Measurements from ENCODE around the gene KANTR.

KANTR gene

DNA sequence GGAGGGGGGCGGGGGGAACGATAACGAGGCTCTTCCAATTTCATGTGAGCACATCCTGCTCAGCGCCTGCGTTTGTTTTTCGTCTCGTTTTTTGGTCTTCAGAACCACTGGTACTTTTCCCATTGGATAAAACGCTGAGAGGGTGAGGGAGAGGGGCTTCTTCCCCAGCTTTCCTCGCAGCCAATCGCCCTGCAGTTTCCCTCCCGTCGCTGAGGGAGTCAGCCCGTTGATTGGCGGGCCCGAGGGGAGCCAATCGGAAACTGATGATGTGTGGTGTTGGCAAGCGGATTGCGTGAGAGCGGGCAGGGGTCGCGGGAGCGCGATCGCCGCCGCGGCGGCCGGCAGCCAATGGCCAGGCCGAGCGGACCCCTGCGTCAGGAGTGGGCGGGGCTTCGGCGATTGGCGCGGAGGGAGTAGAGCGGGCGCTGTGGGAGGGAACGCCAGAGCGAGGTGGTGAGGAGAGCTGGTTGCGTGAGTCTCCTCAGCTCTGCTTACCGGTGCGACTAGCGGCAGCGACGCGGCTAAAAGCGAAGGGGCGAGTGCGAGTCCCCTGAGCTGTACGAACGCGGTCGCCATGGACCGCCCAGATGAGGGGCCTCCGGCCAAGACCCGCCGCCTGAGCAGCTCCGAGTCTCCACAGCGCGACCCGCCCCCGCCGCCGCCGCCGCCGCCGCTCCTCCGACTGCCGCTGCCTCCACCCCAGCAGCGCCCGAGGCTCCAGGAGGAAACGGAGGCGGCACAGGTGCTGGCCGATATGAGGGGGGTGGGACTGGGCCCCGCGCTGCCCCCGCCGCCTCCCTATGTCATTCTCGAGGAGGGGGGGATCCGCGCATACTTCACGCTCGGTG, 11.8 kb upstream of the KANTR start, which contains the start of gene TSPYL2:
TSS of gene TSPYL2 (plus strand) at position 443 of the 848 bp plus-strand sequence. CDS start at position 575, 132 bp downstream.
- DNase-seq = peak; percentile 95

DNA sequence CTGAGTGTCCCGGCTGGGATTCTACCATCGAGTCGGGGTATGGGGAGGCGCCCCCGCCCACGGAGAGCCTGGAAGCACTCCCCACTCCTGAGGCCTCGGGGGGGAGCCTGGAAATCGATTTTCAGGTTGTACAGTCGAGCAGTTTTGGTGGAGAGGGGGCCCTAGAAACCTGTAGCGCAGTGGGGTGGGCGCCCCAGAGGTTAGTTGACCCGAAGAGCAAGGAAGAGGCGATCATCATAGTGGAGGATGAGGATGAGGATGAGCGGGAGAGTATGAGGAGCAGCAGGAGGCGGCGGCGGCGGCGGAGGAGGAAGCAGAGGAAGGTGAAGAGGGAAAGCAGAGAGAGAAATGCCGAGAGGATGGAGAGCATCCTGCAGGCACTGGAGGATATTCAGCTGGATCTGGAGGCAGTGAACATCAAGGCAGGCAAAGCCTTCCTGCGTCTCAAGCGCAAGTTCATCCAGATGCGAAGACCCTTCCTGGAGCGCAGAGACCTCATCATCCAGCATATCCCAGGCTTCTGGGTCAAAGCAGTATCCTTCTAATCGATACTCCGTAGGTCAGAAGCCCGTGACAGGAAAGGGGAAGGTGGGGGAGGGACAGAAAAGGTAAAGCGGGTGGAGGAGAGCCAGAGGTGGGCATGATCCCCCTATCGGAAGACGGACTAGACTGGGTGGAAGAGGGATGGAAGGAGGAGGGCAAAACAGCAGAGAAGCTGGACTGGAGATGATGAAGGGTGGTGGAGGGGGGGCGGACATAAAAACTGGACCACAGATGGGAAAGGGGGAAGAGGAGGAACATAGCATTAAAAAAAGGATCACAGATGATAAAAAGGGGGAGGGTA, 10.9 kb upstream of the KANTR start:
- no peak for DNase-seq

DNA sequence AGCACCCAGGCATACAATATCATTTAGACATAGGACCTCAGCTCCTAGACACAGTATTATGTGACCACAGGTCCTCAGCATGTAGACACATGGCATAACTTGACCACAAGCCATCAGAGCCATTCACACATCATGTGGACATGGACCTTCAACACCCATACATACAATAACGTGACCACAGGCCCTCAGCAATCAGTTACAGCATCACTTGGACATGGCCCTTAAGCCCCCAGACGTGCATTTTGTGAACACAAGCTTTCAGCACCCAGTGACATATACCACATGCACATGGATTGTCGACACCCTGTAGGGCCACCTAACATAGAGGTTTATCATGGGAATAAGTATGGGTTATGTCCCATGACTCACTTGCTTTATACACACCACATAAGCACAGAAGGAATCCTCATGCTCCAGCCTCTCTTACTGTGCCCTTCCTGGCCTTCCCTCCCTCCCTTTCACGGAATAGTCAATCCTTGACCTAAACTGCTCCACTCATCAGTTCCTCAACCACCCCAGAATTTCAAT, 9.8 kb upstream of the KANTR start:
- no peak for DNase-seq

DNA sequence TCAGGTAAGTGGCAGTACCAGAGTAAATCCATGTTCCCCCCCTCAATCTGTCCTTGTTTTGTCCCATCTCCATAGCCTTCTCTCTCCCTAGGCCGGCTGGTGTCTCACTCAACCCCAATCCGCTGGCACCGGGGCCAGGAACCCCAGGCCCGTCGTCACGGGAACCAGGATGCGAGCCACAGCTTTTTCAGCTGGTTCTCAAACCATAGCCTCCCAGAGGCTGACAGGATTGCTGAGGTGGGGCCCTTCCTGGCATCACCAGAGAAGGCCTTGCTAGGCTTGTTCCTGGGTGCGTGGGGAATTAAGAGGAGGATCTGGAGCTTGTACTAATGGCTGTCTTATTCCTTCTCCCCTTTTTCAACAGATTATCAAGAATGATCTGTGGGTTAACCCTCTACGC, 9.1 kb upstream of the KANTR start:
- no peak for DNase-seq

DNA sequence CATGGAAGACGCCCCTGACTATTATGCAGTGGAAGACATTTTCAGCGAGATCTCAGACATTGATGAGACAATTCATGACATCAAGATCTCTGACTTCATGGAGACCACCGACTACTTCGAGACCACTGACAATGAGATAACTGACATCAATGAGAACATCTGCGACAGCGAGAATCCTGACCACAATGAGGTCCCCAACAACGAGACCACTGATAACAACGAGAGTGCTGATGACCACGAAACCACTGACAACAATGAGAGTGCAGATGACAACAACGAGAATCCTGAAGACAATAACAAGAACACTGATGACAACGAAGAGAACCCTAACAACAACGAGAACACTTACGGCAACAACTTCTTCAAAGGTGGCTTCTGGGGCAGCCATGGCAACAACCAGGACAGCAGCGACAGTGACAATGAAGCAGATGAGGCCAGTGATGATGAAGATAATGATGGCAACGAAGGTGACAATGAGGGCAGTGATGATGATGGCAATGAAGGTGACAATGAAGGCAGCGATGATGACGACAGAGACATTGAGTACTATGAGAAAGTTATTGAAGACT, 8.2 kb upstream of the KANTR start:
- no peak for DNase-seq

DNA sequence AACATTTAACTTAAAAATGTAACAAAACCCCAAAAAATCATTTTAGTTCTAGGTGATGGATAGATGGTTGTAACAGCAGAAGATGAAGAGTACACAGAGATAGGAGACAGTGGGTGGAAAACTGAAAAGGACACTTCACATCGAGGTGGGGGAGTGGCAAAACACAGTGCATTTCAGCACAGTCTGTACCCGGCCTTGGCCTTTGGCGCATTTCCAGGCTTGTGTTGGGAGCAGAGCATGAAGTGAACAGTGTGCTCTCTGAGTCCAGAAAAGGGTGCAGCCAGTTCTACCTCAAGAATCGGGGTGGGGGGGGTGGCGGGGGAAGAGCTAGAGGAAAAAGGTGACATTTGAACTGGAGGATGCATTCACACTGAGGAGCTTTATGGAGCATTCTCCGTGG, 7.5 kb upstream of the KANTR start:
- no peak for DNase-seq

DNA sequence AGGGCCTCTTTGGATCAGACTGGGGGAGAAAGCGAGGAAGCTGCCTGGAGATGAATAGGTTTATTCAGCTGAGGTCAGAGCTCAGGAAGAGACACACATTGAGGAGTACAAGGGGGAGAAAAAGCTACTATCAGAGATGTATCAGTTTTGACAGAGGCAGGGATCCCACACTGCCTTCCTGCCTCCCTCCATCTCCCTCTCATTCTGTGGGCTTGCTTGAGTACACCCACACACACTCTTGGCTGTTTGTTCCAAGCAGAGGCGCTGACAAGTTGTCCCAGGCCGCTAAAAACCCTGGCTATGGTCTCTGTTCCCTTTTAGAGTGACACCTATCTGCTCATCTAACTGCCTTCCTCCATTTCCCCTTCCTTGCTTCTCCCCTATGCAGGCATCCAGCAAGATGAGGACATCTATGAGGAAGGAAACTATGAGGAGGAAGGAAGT, 6.5 kb upstream of the KANTR start:
- DNase-seq = no peak

DNA sequence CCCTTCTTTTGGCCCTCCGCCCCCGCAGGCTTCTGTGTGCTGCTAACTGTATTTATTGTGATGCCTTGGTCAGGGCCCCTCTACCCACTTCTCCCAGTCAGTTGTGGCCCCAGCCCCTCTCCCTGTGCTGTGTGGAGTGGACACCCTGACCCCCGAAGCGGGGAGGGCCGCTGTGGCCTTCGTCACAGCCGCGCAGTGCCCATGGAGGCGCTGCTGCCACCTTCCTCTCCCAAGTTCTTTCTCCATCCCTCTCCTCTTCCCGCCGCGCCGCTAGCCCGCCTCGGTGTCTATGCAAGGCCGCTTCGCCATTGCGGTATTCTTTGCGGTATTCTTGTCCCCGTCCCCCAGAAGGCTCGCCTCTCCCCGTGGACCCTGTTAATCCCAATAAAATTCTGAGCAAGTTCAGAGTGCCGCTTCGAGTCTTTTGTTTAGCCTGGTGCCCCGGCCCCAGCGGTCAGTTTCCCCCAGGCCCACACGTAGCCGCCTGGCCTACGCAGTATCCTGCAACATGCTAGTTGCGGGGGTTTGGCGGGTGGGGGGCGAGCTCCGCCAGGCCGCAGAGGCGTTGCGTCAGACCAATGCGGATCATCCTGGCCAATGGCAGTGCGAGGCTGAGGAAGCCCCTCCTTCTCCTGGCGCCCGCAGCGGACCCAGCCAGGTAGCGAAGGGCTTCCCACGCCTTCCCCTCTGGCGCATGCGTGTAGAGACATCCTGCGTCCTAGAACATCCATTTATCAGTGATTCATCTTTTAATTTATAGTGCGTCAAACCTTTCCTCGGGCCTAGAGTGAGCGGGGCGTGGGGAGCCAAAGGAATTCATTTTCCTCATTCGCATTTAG, 5.6 kb upstream of the KANTR start:
- DNase-seq = peak; percentile 88

DNA sequence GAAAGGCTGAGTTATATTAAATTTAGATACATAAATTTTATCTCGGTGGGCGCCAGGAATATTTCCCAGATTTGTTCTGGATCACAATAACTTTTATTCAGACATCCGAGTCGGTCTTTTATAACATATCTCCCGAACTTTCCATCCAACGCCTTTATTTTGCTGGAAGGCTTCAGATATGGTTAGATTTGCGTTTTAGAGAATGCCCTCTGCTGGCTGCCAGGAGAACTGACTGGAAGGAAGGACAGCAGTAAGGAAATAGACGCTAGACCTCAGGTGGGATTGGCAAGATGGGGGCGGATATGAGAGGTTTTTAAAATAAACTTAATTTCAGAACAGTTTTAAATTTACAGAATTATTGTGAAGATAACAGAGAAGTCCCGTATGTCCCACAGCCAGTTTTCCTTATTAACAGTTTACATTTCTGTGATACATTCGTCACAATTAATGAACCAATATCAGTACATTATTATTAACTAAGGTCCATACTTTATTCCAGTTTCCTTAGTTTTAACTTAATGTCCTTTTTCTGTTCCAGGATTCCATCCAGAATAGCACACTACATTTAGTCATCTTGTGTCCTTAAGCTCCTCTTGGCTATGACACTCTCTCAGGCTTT, 4.6 kb upstream of the KANTR start:
- peak; percentile 7 for DNase-seq

DNA sequence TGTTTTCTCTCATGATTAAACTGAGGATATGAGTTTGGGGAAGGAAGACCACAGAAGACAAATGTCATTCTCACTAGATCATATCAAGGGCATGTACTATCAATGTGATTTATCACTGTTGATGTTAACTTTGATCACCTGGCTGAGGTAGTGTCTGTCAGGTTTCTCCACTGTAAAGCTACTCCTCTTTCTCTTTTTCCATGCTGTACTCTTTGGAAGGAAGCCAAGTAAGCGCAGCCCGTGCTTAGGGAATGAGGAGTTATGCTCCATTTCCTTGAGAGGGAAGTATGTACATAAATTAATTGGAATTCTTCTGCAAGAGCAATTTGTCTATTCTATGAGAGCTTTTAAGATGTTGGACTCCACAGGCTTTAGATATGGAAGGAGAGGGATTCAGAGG, 4.0 kb upstream of the KANTR start:
- no peak for DNase-seq

DNA sequence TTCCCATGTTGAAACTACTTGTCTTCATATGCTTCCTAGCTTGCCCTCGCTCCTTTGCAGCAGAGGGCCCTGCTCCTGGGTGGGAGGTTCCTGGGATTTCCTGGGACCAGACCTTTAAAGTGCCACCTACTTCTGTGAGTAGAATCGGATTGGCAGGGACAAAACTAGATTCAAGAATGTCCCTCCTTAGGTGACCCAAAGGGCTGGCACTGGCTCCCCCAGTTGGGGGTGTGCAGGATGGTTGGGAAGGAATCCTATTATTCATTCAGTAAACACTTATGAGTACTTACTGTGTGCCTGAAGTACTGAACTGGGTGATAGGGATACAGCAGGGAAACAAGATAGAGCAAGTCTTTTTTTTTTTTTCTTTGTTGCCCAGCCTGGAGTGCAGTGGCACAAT, 2.6 kb upstream of the KANTR start:
- DNase-seq = no peak

DNA sequence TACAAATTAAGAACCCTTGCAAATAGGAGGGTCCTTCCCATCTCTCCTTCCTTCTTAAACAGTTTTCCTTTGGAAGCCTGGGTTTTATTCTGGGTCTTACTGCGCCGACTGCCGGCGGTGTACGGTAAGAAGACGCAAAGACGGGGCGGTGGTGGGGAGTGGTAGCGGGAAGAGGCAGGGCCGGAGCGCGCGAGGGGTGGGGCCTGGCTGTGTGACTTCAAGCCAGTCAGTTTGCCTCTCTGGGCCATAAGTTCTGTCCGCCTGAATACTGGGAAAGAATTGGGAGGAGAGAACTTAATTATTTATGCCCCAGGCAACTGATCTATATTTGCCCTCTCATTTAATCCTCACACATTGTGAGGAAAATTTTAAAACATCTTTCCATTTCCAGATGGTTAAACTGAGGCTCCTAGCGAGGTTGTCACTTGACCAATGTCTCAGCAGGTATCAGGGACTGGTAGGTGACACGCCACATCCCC, 726 bp upstream of the KANTR start:
- DNase-seq = peak; percentile 70

DNA sequence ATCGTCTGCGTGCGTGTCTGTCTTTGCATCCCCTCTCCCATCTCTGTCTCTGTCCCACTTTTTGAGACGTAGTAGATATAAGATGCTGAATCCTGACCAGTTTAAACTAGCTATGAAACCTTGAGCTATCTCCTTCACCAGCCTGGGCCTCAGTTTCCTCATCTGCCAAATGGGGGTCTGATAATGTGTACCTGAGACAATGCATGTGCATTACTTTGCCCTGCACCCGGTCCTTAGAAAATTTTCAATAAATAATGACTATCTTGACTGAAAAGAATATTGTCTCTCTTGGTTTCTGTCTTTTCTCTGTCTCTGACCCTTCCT, 602 bp downstream of the KANTR start:
- DNase-seq = no peak

DNA sequence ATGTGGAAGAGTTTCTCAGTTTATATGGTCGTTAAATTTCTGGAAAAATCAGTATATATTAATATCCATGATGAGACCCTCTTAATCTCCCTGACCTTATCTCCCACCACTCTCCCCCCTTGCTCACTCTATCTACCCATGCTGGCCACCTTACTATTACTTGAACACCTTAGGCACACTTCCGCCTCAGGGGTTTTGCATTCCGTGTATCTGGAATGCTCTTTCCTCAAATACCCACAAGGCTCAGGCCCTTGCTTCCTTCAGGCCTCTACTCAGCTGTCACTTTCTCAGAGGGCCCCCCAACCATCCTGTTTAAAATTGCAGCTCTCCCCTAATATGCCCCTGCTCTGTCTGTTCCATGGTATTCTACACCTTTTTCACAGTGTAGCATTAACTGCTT, 1.9 kb downstream of the KANTR start:
- DNase-seq = no peak

DNA sequence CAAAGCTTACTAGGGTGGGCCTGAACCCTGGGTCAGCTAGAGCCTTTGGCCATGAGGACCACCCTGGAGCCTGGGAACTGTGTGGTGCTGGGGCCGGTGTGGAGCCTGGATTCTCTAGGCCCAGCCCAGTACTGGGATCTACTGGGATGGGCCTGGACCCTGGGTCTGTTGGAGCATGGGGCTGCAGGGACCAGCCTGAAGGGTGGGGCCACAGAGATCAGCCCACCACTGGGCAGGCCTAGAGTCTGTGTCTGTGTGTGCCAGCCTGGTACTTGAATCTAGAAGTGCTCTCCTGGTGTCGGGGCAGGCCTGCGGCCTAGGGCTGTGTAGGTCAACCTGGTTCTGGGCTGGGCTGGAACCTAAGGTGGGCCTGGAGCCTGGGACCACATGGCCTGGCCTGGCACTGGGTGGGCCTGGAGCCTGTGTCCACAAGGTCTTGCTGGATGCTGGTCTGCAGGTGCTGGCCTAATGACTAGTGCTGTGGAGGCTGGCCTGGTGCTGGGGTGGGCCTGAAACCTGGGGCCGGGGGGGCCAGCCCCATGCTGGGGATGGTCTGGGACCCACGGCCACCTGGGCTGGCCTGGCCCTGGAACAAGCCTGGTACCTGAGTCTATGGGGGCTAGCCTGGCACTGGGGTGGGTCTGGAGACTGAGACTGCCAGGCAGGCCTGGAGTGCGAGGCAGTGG, 21.1 kb downstream of the KANTR start:
- DNase-seq = no peak

DNA sequence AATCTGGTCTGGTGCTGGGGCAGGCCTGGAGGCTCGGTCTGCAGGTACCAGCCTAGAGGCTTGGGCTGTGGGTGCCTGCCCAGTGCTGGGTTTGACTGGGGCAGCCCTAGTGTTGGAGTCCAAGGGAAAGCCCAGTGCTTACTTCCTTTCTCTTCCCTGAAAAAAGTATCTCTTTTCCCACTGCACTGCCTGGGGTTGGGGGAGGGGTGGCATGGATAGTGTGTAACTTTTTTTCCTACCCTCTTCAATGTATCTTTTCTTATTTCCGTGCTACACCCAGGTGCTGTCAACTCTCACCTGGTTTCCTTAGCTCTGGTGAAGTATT, 21.6 kb downstream of the KANTR start:
- no peak for DNase-seq

DNA sequence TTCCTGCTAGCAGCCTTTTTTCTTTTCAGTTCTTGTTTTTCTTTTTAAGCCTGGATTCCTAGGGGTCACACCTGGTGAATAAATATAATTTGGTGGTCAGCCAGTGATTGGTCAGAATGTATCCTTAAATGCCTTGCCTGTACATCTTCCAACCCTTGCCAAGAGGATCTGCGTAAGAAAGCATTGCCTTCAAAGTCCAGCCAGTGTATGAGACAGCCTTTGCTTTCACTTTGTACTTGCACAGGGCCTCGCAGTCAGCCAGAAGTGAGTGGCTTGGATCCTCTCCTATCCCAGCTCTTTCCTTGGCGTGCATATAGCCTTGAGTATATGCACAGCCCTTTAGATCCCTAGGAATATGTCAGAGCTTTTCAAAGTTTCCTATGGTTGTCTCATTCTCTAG, 22.2 kb downstream of the KANTR start:
- DNase-seq = no peak

DNA sequence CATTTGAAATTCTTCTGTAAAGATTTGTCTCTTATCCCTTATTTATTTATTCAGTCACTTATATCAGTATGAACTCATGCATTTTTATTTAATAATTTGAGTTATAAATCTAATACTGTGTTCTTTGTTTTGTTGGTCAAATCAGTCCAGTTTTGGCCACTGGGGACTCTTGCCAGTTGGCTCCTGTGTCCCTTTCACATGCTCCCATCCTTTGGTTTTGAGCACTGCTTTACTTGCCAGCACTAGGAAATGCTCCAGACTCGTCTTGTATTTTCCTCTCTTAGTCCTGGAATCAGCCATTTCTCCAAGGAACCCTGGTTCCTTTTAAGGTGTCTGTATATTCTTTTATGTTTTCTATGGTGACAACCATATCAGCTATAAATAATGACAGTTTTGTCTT, 28.1 kb downstream of the KANTR start:
- no peak for DNase-seq

DNA sequence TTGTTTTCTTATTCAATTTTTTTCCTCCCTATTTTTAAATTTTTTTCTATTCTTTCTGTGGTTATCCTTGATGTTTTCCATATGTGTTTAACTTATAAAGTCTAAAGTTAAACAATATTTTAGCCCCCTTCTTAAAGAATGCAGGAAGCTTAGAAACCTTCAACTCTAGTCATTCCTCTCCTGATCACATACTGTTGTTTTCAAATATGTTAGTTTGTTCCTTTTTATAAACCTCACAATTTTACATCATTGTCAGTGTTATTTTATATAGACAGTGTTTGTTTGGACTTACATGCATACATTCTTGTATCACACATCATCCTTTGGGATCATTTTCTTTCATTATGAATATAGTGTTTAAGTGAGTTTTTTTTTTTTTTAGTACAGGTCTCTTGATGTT, 31.6 kb downstream of the KANTR start:
- no peak for DNase-seq

DNA sequence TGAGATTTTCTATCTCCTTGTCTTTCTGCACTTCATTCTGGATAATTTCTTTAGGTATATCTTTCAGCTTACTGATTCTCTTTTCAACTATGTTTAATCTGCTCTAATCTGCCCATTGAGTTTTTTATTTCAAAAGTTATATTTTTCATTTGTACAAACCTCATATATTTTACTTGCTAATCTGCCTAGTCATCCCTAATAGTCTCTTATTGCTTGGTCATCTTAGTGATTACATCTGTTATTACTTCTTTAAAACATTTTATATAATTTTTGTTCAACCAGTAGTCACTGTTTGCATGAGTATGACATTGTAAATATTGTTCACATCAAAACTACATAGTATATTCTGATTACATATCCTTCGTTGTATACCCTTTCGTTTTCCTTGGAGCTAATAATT, 32.4 kb downstream of the KANTR start:
- DNase-seq = no peak

DNA sequence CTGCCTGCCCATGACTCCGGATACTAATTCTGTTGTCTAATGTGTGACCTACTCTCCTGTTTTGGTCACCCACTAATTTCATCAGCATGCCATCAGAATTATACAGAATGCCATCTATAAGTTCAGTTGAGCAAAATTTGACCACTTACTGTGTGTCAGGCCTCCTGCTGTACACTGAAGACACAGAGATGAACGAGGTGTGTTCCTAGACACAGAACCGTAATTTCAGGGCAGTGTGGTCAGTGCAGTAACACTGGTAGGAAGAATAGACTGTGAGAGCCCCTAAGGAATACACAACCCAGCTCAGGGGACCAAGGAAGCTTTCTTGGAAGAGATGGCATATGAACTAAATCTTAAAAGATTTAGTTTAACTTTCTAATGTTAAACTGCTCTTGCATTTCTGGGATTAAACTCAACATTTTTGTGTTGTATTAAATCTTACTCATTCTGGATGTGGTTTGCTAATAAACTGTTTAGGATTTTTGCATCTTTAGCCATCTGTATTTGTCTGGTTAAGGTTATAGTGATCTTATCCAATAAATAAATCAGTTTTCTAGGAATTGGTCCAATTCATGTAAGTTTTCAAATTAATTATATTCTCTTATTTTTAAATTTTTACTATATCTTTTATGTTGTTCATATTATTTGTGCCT, 34.3 kb downstream of the KANTR start:
- no peak for DNase-seq
